PFSK-1 (cell line): ENCODE measurements around the gene ACVR1.

Source experiments
- POLR2AphosphoS5 ChIP-seq: IDR thresholded peaks from 2 replicates; pipeline ENCODE4 v1.6.1; 2012; ENCODE audit warnings: low read depth, mild to moderate bottlenecking, control low read depth, low read length, moderate library complexity
- SIN3A ChIP-seq: IDR thresholded peaks from 2 replicates; pipeline ENCODE4 v1.6.1; 2012; ENCODE audit warnings: mild to moderate bottlenecking, low read length, moderate library complexity, borderline replicate concordance; ENCODE audit not compliant: insufficient read depth
- TAF1 ChIP-seq: IDR thresholded peaks from 2 replicates; pipeline ENCODE4 v1.6.1; 2012; ENCODE audit warnings: low read length, control low read depth, borderline replicate concordance; ENCODE audit not compliant: insufficient read depth
- TF ChIP-seq, protein P1 (sequence below), 2 experiments: IDR thresholded peaks; 2 replicates each; pipeline versions ENCODE4 v1.6.1 to v1.8.0; 2011 to 2012; ENCODE audit warnings: low read depth in 2 of 2, low read length in 2 of 2, control low read depth in 1 of 2, inconsistent platforms in 1 of 2, mild to moderate bottlenecking in 1 of 2, moderate library complexity in 1 of 2; ENCODE audit not compliant: insufficient read depth in 1 of 2

DNA sequence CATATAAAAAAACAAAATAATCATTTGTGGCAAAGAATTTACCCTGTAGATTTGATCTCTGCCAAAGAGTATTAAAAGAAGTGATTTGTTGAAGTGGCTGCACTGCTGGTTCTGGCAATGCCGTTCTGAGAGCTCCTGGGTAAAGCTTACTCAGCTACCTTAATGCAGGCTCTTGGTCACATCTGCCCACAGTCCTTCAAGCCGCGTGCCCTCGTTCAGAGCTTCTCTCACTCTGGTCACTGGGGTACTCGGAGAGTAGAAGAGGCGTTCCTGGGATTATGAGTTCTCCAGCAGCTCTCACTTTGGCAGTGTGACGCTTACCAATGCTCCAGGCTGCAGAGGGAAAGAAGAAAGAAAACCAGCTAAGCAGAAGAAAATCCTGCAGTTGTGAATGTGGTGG, 57.9 kb downstream of the ACVR1 start:
- TF ChIP-seq POLR2AphosphoS5 (no peak), TAF1 (no peak), SIN3A (no peak)
- TF ChIP-seq, protein P1, sequence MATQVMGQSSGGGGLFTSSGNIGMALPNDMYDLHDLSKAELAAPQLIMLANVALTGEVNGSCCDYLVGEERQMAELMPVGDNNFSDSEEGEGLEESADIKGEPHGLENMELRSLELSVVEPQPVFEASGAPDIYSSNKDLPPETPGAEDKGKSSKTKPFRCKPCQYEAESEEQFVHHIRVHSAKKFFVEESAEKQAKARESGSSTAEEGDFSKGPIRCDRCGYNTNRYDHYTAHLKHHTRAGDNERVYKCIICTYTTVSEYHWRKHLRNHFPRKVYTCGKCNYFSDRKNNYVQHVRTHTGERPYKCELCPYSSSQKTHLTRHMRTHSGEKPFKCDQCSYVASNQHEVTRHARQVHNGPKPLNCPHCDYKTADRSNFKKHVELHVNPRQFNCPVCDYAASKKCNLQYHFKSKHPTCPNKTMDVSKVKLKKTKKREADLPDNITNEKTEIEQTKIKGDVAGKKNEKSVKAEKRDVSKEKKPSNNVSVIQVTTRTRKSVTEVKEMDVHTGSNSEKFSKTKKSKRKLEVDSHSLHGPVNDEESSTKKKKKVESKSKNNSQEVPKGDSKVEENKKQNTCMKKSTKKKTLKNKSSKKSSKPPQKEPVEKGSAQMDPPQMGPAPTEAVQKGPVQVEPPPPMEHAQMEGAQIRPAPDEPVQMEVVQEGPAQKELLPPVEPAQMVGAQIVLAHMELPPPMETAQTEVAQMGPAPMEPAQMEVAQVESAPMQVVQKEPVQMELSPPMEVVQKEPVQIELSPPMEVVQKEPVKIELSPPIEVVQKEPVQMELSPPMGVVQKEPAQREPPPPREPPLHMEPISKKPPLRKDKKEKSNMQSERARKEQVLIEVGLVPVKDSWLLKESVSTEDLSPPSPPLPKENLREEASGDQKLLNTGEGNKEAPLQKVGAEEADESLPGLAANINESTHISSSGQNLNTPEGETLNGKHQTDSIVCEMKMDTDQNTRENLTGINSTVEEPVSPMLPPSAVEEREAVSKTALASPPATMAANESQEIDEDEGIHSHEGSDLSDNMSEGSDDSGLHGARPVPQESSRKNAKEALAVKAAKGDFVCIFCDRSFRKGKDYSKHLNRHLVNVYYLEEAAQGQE (IDR thresholded peaks at IDR 0.05; ENCODE audit: insufficient read depth in 1 of 2, low read depth in 2 of 2, low read length in 2 of 2) = no peak
